ENCODE measurements around the gene SUMO2. TPM values are rescaled to one million over a fixed set of nuclear protein-coding genes. Genes with fewer than 3 reads are reported as not detected.

The SUMO2 gene
- total and polyA plus RNA-seq, 2 of the 13 experiments (the other 11 are each of a cell fraction or from before 2014, with no cell fraction given), result 337 to 553 TPM

GRCh38 chr17:75205037-75205792 is 22.5 kb upstream of the SUMO2 start, which contains the start of gene NUP85 (continued):
- TF ChIP-seq KIAA2018 (CRISPR knock-in tag; IDR thresholded peaks at IDR 0.05; ENCODE audit: borderline replicate concordance) (no peak; the same call in none of the 2 replicates), HOXA7 (CRISPR knock-in tag; IDR thresholded peaks at IDR 0.05) (no peak), HNRNPLL (IDR thresholded peaks at IDR 0.05; ENCODE audit: low read depth, low read length, poor library complexity, severe bottlenecking) (peak; percentile 93), MAZ (IDR thresholded peaks at IDR 0.05; ENCODE audit: borderline replicate concordance, low read depth, low read length) (peak; percentile 92), MAZ (CRISPR knock-in tag; IDR thresholded peaks at IDR 0.05; ENCODE audit: low read depth) (peak; percentile 96), ZBTB42 (CRISPR knock-in tag; IDR thresholded peaks at IDR 0.05) (0 out of 2 replicates have a peak, but pooled peaks have one; percentile 1), SAP130 (CRISPR knock-in tag; IDR thresholded peaks at IDR 0.05; ENCODE audit: low read depth) (peak; percentile 93), ZNF414 (CRISPR knock-in tag; IDR thresholded peaks at IDR 0.05) (peak; percentile 42), TBX2 (CRISPR knock-in tag; IDR thresholded peaks at IDR 0.05; ENCODE audit: borderline replicate concordance) (peak; percentile 75), JUND (CRISPR knock-in tag; IDR thresholded peaks at IDR 0.05) (no peak), GMEB2 (CRISPR knock-in tag; IDR thresholded peaks at IDR 0.05; ENCODE audit: low read depth) (0 out of 2 replicates have a peak, but pooled peaks have one; percentile 46), HDAC2 (CRISPR knock-in tag; IDR thresholded peaks at IDR 0.05) (peak; percentile 82), CERS6 (CRISPR knock-in tag; IDR thresholded peaks at IDR 0.05) (no peak; the same call in 1 of the 2 replicates), ZMYM4 (CRISPR knock-in tag; IDR thresholded peaks at IDR 0.05) (peak; percentile 61), SIX4 (CRISPR knock-in tag; IDR thresholded peaks at IDR 0.05) (no peak), HINFP (CRISPR knock-in tag; IDR thresholded peaks at IDR 0.05; ENCODE audit: low read depth) (peak; percentile 51; the same call in 1 of the 2 replicates)

Measured in HepG2 (cell line).